Colonic mucosa (tissue), 4 donors: Measurements from ENCODE around the gene DCDC2. TPM values are rescaled to one million over a fixed set of nuclear protein-coding genes. Genes with fewer than 3 reads are reported as not detected.
A peak's percentile ranks its signal among the peaks of the same experiment; 100 is the strongest.

Experiments
- DNase-seq: peaks from one replicate; pipeline ENCODE4 v3.0.0-alpha.2; 2020
- H3K27ac ChIP-seq: fragments of 200-600 bp; one replicate; pipeline ENCODE4 v1.8.0; 2021
- H3K27me3 ChIP-seq: fragments of 200-600 bp; one replicate; pipeline ENCODE4 v1.8.0; 2021
- H3K36me3 ChIP-seq: fragments of 200-600 bp; one replicate; pipeline ENCODE4 v1.8.0; 2021
- H3K4me1 ChIP-seq: fragments of 200-600 bp; one replicate; pipeline ENCODE4 v1.8.0; 2021; ENCODE audit warnings: mild to moderate bottlenecking
- H3K4me3 ChIP-seq: fragments of 200-600 bp; one replicate; pipeline ENCODE4 v1.8.0; 2021
- H3K9ac ChIP-seq, 2 donors: one replicate each; pipeline ENCODE4 v1.7.0; 2013; ENCODE audit warnings: control low read depth in 2 of 2, low read depth in 2 of 2, low read length in 2 of 2
- H3K9me3 ChIP-seq: fragments of 200-600 bp; one replicate; pipeline ENCODE4 v1.8.0; 2021
- intact Hi-C: fragments of 100-400 bp; cut with DNase I; formaldehyde crosslinking; loops from one replicate; pipeline ENCODE4 v1.14.1; 2022
- total RNA-seq, 2 donors: library from RNA; stranded (reverse); fragmentation: NEBNext Ultra II Directional in 1 of 2; extraction: Animal tissue kit (Norgen Biotek cat#: 25700) in 1 of 2; gene quantifications; one replicate each; pipeline ENCODE4 v1.2.1, GENCODE V29; 2021
- TF ChIP-seq, protein P1 (sequence below): fragments of 200-600 bp; IDR thresholded peaks from one replicate; pipeline ENCODE4 v1.8.0; 2022; ENCODE audit warnings: antibody characterized with exemption, mild to moderate bottlenecking
- donor health status: healthy.
- donor health status: DM: no; HTN: no; CAD: no.
- donor health status: DM: no; HTN: no; CAD: no.

DCDC2 gene
- total RNA-seq, 2 donors from 2014 or later = 3.3 to 9.4 TPM

DNA sequence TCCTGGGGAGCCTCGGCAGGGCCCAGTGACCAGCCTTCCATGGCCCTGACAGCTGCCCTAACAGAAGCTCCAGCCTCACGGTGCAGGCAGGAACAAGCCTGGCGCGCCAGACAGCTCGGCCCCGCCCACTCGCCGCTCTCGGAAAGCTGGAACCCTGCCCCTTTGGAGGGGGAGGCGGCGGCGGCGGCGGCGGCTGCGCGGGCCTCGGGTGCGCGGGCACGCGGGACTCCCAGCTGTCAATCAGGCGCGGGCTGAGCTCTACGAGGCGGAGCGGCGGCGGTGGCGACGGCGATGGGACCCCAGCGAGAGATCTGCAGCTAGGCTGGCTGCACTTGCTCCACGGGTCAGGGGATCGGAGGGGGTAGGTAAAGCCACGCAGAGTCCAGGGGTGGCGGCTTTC is 231.9 kb downstream of the DCDC2 start, which contains the start of gene NRSN1:
TSS of gene NRSN1 (plus strand) at position 236 of the 400 bp plus-strand sequence. CDS start 8,113 bp downstream, outside the sequence.
- TF ChIP-seq, protein P1, sequence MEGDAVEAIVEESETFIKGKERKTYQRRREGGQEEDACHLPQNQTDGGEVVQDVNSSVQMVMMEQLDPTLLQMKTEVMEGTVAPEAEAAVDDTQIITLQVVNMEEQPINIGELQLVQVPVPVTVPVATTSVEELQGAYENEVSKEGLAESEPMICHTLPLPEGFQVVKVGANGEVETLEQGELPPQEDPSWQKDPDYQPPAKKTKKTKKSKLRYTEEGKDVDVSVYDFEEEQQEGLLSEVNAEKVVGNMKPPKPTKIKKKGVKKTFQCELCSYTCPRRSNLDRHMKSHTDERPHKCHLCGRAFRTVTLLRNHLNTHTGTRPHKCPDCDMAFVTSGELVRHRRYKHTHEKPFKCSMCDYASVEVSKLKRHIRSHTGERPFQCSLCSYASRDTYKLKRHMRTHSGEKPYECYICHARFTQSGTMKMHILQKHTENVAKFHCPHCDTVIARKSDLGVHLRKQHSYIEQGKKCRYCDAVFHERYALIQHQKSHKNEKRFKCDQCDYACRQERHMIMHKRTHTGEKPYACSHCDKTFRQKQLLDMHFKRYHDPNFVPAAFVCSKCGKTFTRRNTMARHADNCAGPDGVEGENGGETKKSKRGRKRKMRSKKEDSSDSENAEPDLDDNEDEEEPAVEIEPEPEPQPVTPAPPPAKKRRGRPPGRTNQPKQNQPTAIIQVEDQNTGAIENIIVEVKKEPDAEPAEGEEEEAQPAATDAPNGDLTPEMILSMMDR = no peak
- Histone ChIP-seq H3K27me3 (no peaks in the 10 kb centered on the region), H3K4me3 (no peak within 1 kb of the TSS), H3K36me3 (no peaks in the 10 kb centered on the region), H3K4me1 (no peaks in the 10 kb centered on the region), H3K27ac (no peak within 1 kb of the TSS), H3K9ac (no peak within 1 kb of the TSS), H3K9me3 (no peaks in the 10 kb centered on the region)
- intact Hi-C loops = no loop called here
- DNase-seq = peak; percentile 33

DNA sequence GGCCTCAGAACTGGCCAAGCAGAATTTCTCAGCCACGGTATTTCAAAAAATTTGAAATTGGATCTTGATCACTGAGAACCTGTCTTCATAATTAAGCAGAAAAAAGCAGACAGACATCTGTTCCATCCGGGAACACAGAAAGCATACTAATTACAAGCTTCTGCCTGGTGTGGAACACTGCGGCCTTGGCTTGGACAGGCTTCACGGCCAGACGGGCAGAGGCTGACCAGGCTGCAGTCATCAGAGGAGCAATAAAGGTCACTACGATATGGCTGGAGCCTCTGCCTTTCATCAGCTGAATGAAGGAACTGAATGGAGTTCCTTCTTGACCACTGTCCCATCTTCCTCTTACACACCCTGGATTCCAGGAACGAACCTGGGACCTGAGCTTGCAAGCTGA is 235.7 kb downstream of the DCDC2 start:
- TF ChIP-seq, protein P1 = no peak
- Histone ChIP-seq H3K27me3 (no peaks in the 10 kb centered on the region), H3K4me1 (no peaks in the 10 kb centered on the region), H3K9me3 (no peaks in the 10 kb centered on the region), H3K27ac (no peak overlapping the region), H3K9ac (no peak overlapping the region), H3K36me3 (no peaks in the 10 kb centered on the region), H3K4me3 (no peak overlapping the region)
- no peak for DNase-seq
- intact Hi-C loops = no loop called here

Other genes starting within 250 kb of the DCDC2 start
- under 1 TPM in 1 of 2 donors, not detected in 1; 0.64 TPM for gene NRSN1, start 231.8 kb downstream of the DCDC2 start, total RNA-seq
- gene MRS2, start 44.9 kb upstream of the DCDC2 start, total RNA-seq = 10 to 100 TPM; 32.6 to 35.7 TPM
- gene GPLD1, start 131.5 kb upstream of the DCDC2 start, total RNA-seq = under 1 TPM; 0.84 to 0.88 TPM
- gene ALDH5A1, start 136.9 kb upstream of the DCDC2 start, total RNA-seq = 10 to 100 TPM; 12.2 to 16.4 TPM